ENCODE results near the gene ANKH.

The ANKH gene

GRCh38 chr5:14790911-14791310 is 80.7 kb downstream of the ANKH start:
- DNase-seq (ENCODE audit: low spot score), result no peak

- no peak for DNase-seq (ENCODE audit: low spot score)
Measured at GRCh38 chr5:14790220-14790619, 81.4 kb downstream of the ANKH start.

- DNase-seq (ENCODE audit: low spot score), result no peak
Measured at GRCh38 chr5:14787801-14788579, 83.6 kb downstream of the ANKH start.

- no peak for DNase-seq (ENCODE audit: low spot score)
Measured at GRCh38 chr5:14783691-14784090, 87.9 kb downstream of the ANKH start.

GRCh38 chr5:14782591-14782990 is 89.0 kb downstream of the ANKH start:
- no peak for DNase-seq (ENCODE audit: low spot score)

- DNase-seq (ENCODE audit: low spot score), result no peak
Measured at GRCh38 chr5:14781106-14781505, 90.5 kb downstream of the ANKH start.

GRCh38 chr5:14779975-14780374 is 91.6 kb downstream of the ANKH start:
- no peak for DNase-seq (ENCODE audit: low spot score)

GRCh38 chr5:14778792-14779070 is 92.8 kb downstream of the ANKH start:
- no peak for DNase-seq (ENCODE audit: low spot score)

GRCh38 chr5:14777932-14778791 is 93.4 kb downstream of the ANKH start:
- no peak for DNase-seq (ENCODE audit: low spot score)

GRCh38 chr5:14777187-14777586 is 94.4 kb downstream of the ANKH start:
- no peak for DNase-seq (ENCODE audit: low spot score)

- no peak for DNase-seq (ENCODE audit: low spot score)
Measured at GRCh38 chr5:14776602-14777001, 95.0 kb downstream of the ANKH start.

- DNase-seq (ENCODE audit: low spot score), result no peak
Measured at GRCh38 chr5:14775857-14776256, 95.7 kb downstream of the ANKH start.

GRCh38 chr5:14773588-14773987 is 98.0 kb downstream of the ANKH start:
- no peak for DNase-seq (ENCODE audit: low spot score)

- no peak for DNase-seq (ENCODE audit: low spot score)
Measured at GRCh38 chr5:14771972-14772371, 99.6 kb downstream of the ANKH start.

- DNase-seq (ENCODE audit: low spot score), result no peak
Measured at GRCh38 chr5:14771189-14771588, 100.4 kb downstream of the ANKH start.

GRCh38 chr5:14768508-14769365 is 102.8 kb downstream of the ANKH start:
- DNase-seq (ENCODE audit: low spot score), result no peak

- no peak for DNase-seq (ENCODE audit: low spot score)
Measured at GRCh38 chr5:14767735-14768507, 103.7 kb downstream of the ANKH start.

GRCh38 chr5:14767053-14767452 is 104.5 kb downstream of the ANKH start:
- DNase-seq (ENCODE audit: low spot score), result no peak

GRCh38 chr5:14766584-14766983 is 105.0 kb downstream of the ANKH start:
- DNase-seq (ENCODE audit: low spot score), result no peak

- no peak for DNase-seq (ENCODE audit: low spot score)
Measured at GRCh38 chr5:14765587-14765986, 106.0 kb downstream of the ANKH start.

GRCh38 chr5:14762549-14763216 is 108.9 kb downstream of the ANKH start:
- DNase-seq (ENCODE audit: low spot score), result no peak
